C4-2B (cell line): Measurements from ENCODE around the gene FOXL1.

ENCODE experiments used
- CTCF ChIP-seq: fragments of 450-650 bp; conservative IDR thresholded peaks from 2 replicates; pipeline ENCODE4 v1.5.1; 2017; ENCODE audit warnings: mild to moderate bottlenecking
- ZFX ChIP-seq: fragments of 450-650 bp; IDR thresholded peaks from 2 replicates; pipeline ENCODE4 v1.6.1; 2017

DNA sequence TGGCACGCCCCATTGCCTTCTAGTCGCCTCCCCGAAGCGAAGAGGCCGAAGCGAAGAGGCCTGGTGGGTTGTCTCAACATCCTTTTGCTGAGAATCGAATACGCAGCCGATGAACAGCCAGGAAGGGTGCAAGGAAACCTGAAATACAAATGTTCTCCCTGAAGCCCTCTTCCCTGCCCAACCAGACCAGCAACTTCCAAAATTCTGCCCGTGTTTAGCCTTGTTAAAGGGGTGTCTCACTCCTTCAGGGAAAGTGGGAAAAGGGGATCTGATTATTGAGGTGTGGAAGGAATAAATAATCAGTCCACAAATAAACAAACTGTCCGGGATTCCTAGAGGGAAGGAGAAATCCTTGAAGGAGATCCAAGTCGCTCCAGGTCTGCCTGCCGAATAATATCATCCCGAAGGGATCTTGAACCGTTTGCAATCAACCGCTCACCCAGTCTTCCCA lies 13.1 kb upstream of the FOXL1 start:
- TF ChIP-seq CTCF (no peak), ZFX (no peak)
